ENCODE data around the gene SOCS2. TPM values are rescaled to one million over a fixed set of nuclear protein-coding genes. Genes with fewer than 3 reads are reported as not detected.

Gene SOCS2
- total RNA-seq = 10 to 100 TPM; 26.3 to 26.5 TPM

DNA sequence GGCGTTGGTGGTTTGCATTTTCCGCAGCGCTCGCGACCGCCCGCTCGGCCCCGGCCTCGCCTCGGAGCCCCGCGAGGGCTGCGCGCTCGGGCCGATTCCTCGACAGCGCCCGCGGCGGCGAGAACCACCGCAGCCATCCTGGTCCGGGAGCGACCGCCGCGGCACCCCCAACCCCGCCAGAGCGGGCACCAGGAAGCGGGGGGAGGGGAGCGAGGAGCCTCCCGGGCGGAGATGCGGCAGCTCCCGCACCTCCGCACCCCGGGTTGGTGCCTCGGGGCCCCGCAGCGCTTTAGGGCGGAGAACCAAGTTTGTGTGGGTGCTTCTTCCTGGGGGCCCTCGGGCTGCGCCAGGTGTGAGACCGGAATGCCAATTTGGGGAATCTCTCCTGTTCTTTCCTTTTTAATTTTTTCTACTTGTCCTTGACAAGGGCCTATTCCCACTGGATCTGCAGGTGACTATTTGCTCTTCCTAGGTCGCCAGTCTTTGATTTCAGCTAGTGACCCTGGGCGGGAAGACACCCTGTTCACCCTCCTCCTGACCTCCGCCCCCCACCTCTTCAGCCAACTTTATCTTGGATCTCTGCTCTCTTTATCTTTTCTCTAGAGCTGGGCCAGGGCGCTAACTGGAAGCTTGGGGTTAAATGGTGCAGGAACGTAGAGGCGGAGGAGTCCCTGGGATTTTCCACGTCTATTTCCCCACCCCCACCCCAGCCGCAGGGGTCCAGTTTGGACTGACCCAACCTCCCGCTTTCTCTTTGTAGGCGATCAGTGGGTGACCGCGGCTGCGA, at the start of gene SOCS2:
SOCS2 (plus strand) TSS at position 751 of the 787 bp plus-strand sequence. CDS start 223 bp downstream, outside the sequence.

Other genes starting within 250 kb of the SOCS2 start
- 10 to 100 TPM; 40.6 to 54.6 TPM for gene NUDT4, start 194.8 kb upstream of the SOCS2 start, total RNA-seq
- 100 to 1,000 TPM in 1 of 2 donors, 10 to 100 TPM in 1; 75.4 to 165 TPM for gene UBE2N, start 130.7 kb upstream of the SOCS2 start, total RNA-seq
- 10 to 100 TPM; 40.3 to 58.3 TPM for gene MRPL42, start 105.2 kb upstream of the SOCS2 start, total RNA-seq
- gene CRADD, start 104.7 kb downstream of the SOCS2 start, total RNA-seq = 10 to 100 TPM; 11.7 to 12.4 TPM

Measured in melanocyte of skin (primary cell).